ENCODE results near the gene ZNF302.

DNA sequence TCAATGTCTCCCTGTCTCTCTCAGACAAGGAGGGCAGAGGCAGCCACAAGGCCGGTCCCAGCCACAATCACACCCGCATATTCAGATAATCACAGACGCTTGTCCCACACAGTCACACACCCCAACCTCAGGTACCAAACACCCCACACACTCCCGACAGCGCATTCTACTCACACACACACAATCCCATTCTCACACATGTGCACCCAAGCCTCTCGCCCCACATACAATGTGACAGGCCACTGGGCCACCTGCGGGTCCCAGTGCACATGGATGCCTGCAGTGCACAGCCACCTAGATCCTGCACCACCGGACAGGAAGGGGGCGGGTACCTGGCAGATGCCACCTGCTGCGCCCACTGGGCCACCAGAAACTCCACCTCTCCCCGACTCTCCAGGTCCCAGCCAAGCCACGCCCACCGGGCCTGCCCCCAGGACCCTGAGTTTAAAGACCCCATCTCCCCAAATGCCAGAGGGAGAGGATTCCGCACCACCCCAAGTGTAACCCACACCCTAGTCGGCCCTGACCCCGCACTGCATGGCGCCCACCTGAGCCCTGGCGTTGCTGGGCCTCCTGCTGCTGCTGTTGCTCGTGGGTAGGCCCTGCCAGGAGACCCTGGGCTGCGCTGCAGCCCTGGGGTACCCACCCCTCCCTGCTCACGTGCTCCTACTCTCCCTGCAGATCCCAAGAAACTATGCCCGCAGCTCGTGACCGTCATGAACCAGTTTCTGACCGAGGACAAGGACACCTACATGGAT lies 11.1 kb upstream of the ZNF302 start:
- no peak for TF ChIP-seq EZH2 (IDR thresholded peaks at IDR 0.05; ENCODE audit: insufficient read depth, low read length)
- TF ChIP-seq, protein P1, sequence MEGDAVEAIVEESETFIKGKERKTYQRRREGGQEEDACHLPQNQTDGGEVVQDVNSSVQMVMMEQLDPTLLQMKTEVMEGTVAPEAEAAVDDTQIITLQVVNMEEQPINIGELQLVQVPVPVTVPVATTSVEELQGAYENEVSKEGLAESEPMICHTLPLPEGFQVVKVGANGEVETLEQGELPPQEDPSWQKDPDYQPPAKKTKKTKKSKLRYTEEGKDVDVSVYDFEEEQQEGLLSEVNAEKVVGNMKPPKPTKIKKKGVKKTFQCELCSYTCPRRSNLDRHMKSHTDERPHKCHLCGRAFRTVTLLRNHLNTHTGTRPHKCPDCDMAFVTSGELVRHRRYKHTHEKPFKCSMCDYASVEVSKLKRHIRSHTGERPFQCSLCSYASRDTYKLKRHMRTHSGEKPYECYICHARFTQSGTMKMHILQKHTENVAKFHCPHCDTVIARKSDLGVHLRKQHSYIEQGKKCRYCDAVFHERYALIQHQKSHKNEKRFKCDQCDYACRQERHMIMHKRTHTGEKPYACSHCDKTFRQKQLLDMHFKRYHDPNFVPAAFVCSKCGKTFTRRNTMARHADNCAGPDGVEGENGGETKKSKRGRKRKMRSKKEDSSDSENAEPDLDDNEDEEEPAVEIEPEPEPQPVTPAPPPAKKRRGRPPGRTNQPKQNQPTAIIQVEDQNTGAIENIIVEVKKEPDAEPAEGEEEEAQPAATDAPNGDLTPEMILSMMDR (IDR thresholded peaks at IDR 0.05; ENCODE audit: insufficient read depth, low read depth, low read length), result no peak
